Measurements from ENCODE around the gene CSTF2. TPM values are rescaled to one million over a fixed set of nuclear protein-coding genes. Genes with fewer than 3 reads are reported as not detected.

The CSTF2 gene
- polyA plus RNA-seq, 10 donors = 8.9 to 13.4 (median 10.6) TPM

DNA sequence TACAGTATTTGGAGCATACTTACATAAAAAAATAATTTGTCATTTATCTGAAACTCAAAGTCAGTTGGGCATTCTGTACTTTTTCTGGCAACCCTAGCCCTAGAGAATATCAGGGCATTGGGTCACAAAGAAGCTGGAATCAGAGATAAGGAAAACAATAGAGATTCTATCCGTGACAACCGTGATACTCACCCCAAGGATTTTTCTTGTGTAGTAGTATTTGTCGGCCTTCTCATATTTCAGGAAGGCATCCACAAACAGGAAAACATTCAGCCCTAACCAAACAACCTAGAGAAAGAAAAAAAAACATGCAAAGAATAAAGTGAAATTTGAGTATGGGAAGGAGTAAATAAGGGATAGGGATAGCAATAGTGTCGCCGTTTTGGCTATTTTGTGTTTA lies 50.3 kb downstream of the CSTF2 start:
- no peak for DNase-seq

DNA sequence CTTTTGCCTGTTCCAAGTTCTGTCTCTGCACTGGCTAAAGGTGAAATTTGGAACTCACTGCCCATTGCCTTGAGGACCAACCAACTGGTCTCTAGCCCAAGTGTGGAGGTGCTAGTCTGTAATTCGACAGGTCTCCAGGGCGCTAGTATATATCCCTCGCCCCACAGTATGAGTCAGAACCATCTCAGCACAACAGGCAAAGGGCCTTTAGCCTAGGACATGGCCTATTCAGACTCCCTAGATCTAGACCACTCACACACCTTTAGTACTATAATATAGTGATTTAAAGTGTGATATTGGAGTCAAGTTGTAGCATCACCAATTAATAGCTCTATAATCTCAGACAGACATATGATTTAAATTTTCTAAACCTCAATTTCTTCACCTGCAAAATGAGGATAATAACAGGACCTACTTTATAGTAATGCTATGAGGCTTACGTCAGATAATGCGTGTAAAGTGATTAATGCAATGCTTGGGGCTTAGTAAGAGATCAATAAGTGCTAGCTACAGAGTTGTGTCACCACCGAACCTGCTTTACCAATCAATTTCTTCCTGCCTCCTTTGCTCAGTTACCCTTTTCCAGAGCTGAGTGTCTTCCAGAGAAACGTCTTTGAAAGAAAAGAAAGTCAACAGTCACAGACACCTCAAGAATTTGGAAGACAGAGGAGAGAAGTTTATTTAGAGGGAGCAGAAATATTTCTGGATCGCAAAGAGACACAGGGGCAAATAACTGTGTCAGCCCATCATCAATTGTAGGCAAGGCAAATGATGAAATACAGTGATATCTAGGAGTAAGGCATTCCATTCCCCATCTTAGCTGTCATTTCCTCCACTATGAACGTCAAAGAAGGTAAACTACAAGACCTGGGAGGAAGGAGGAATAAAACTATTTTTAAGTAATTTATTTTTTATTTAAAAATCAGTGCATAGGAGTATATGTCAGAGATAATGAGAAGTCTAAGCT lies 51.7 kb downstream of the CSTF2 start:
- no peak for DNase-seq

DNA sequence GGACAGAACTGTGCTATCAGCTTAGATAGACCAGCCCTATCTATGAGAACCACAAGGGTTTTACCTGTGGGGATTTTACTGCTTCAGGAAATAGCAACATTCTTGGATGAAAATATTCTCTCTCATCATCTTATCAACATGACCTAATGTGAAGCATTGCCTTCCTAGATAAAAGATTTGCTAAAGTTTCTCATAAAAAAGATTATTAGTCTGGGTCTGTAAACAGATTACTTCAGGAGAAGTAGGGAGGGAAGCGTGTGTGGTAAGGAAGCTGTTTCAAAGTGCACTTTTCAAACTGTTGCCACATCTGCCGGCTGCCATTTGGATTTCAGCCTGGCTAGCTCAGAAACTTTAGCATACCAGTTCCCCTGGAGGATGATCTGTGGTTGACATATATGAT lies 54.1 kb downstream of the CSTF2 start, which contains the start of gene NOX1:
TSS of gene NOX1 (minus strand) at position 35 of the 400 bp plus-strand sequence. CDS start 220 bp downstream, outside the sequence.
- no peak for DNase-seq

DNA sequence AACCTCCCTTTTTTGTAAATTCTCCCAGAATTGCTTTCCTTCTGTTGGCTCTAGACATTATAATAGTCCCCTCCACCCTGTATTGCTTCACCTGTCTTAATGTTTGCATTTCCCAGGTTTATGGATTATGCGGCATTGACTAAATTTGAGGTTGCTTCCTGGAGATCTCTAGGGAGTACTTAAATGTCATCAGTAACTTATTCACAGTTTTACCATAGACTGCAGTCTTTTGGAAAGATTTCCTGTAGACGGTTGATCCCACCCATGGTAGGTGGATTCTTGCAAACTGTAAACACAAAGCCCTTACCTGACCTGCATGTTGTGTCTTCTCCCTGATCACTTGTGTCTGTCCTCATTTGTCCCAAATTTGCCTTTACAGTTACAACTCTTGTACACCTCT lies 60.2 kb downstream of the CSTF2 start:
- no peak for DNase-seq

DNA sequence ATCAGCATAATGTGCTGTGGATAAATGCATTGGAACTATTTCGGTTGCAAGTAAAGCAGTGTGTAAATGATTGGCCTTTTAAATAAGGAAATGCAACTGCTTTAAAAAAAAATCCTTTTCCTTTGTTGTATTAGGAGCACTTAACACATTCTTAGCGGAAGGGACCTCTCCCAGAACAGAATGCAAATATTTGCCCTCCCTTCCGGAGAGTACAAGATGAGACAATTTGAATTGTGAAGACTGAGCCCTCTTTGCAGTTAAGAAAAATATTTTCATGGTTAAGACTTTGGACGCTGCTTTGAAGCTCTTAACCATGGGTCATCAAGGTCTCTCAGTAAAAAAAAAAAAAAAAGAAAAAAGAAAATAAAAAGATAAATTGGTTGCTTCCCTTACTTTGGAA lies 63.5 kb downstream of the CSTF2 start:
- DNase-seq = no peak

Other genes starting within 250 kb of the CSTF2 start
- 100 to 1,000 TPM in 7 of 10 donors, 10 to 100 TPM in 3; 40.6 to 427 (median 249) TPM for gene TNMD, start 235.5 kb upstream of the CSTF2 start, polyA plus RNA-seq (ENCODE audit: insufficient read length in 10 of 10)
- 10 to 100 TPM; 25.3 to 40.7 (median 29.9) TPM for gene TSPAN6, start 183.6 kb upstream of the CSTF2 start, polyA plus RNA-seq (ENCODE audit: insufficient read length in 10 of 10)
- gene SRPX2, start 176.2 kb upstream of the CSTF2 start, polyA plus RNA-seq (ENCODE audit: insufficient read length in 10 of 10) = 10 to 100 TPM; 21.0 to 39.9 (median 35.4) TPM
- 10 to 100 TPM in 2 of 10 donors, 1 to 10 TPM in 8; 5.0 to 12.7 (median 8.0) TPM for gene SYTL4, start 88.3 kb upstream of the CSTF2 start, polyA plus RNA-seq (ENCODE audit: insufficient read length in 10 of 10)
- under 1 TPM in 9 of 10 donors, not detected in 1; 0.11 to 0.75 (median 0.34) TPM for gene NOX1, start 54.0 kb downstream of the CSTF2 start, polyA plus RNA-seq (ENCODE audit: insufficient read length in 10 of 10)
- gene XKRX, start 108.5 kb downstream of the CSTF2 start, polyA plus RNA-seq (ENCODE audit: insufficient read length in 10 of 10) = under 1 TPM in 4 of 10 donors, not detected in 6; 0.05 to 0.48 (median 0.28) TPM
- gene ARL13A, start 149.3 kb downstream of the CSTF2 start, polyA plus RNA-seq (ENCODE audit: insufficient read length in 10 of 10) = under 1 TPM in 3 of 10 donors, not detected in 7; 0.17 to 0.35 (median 0.29) TPM
- 1 to 10 TPM; 7.1 to 9.3 (median 8.6) TPM for gene TRMT2B, start 231.7 kb downstream of the CSTF2 start, polyA plus RNA-seq (ENCODE audit: insufficient read length in 10 of 10)